Liver (tissue), 3 donors: ENCODE data around the gene PIGN.

Experiments
- EGR1 ChIP-seq, 2 donors: IDR thresholded peaks; 2 replicates each; pipeline ENCODE4 v1.6.1; 2016 to 2018; ENCODE audit warnings: antibody characterized with exemption in 2 of 2, low read depth in 2 of 2
- GABPA ChIP-seq, 2 donors: IDR thresholded peaks in 1 of 2; conservative IDR thresholded peaks in 1 of 2; 2 replicates each; pipeline ENCODE4 v1.6.1; 2016; ENCODE audit warnings: antibody characterized with exemption in 2 of 2, mild to moderate bottlenecking in 1 of 2, moderate library complexity in 1 of 2
- JUND ChIP-seq, 2 donors: IDR thresholded peaks; 2 replicates each; pipeline ENCODE4 v1.6.1; 2016; ENCODE audit warnings: antibody characterized with exemption in 2 of 2
- MAX ChIP-seq: IDR thresholded peaks from 2 replicates; pipeline ENCODE4 v1.6.1; 2016; ENCODE audit warnings: antibody characterized with exemption
- RAD21 ChIP-seq, 2 donors: IDR thresholded peaks; 2 replicates each; pipeline ENCODE4 v1.6.1; 2016; ENCODE audit warnings: antibody characterized with exemption in 2 of 2, mild to moderate bottlenecking in 2 of 2
- REST ChIP-seq: IDR thresholded peaks from 2 replicates; pipeline ENCODE4 v1.6.1; 2016; ENCODE audit warnings: antibody characterized with exemption, mild to moderate bottlenecking
- RXRA ChIP-seq, 2 donors: IDR thresholded peaks; 2 replicates each; pipeline ENCODE4 v1.6.1; 2017 to 2018; ENCODE audit warnings: antibody characterized with exemption in 2 of 2, mild to moderate bottlenecking in 1 of 2
- SP1 ChIP-seq: IDR thresholded peaks from 2 replicates; pipeline ENCODE4 v1.6.1; 2018; ENCODE audit warnings: antibody characterized with exemption, mild to moderate bottlenecking
- TAF1 ChIP-seq: conservative IDR thresholded peaks from 2 replicates; pipeline ENCODE4 v1.6.1; 2016; ENCODE audit warnings: antibody characterized with exemption, mild to moderate bottlenecking
- YY1 ChIP-seq: IDR thresholded peaks from 2 replicates; pipeline ENCODE4 v1.6.1; 2016; ENCODE audit warnings: antibody characterized with exemption, mild to moderate bottlenecking
- TF ChIP-seq, protein P1 (sequence below): fragments of 150-350 bp; IDR thresholded peaks from 2 replicates; pipeline ENCODE4 v1.5.1; 2017; ENCODE audit warnings: improper control_type of control experiment, low read depth, low read length; ENCODE audit not compliant: missing input control
- donor health status: healthy.
- donor health status: healthy.

- TF ChIP-seq JUND (IDR thresholded peaks at IDR 0.05) (no peak), SP1 (no peak), REST (no peak), GABPA (IDR thresholded peaks at IDR 0.05 in 1 of 2, conservative IDR thresholded peaks at IDR 0.05 in 1 of 2) (no peak), RXRA (IDR thresholded peaks at IDR 0.05) (no peak), EGR1 (IDR thresholded peaks at IDR 0.05; ENCODE audit: low read depth in 2 of 2) (no peak), TAF1 (no peak), MAX (no peak), YY1 (no peak), RAD21 (IDR thresholded peaks at IDR 0.05) (no peak)
- TF ChIP-seq, protein P1, sequence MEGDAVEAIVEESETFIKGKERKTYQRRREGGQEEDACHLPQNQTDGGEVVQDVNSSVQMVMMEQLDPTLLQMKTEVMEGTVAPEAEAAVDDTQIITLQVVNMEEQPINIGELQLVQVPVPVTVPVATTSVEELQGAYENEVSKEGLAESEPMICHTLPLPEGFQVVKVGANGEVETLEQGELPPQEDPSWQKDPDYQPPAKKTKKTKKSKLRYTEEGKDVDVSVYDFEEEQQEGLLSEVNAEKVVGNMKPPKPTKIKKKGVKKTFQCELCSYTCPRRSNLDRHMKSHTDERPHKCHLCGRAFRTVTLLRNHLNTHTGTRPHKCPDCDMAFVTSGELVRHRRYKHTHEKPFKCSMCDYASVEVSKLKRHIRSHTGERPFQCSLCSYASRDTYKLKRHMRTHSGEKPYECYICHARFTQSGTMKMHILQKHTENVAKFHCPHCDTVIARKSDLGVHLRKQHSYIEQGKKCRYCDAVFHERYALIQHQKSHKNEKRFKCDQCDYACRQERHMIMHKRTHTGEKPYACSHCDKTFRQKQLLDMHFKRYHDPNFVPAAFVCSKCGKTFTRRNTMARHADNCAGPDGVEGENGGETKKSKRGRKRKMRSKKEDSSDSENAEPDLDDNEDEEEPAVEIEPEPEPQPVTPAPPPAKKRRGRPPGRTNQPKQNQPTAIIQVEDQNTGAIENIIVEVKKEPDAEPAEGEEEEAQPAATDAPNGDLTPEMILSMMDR = no peak
These were observed 116.6 kb downstream of the PIGN start for GRCh38 chr18:62070302-62070701.
